CD4-positive, alpha-beta T cell treated with Interleukin-10 for 1 hour (primary cell): ENCODE data around the gene KCNG2.

Source experiments
- DNase-seq: peaks from one replicate; pipeline ENCODE4 v3.0.0-alpha.2; 2020

The KCNG2 gene

GRCh38 chr18:79825913-79826312 lies 28.2 kb downstream of the KCNG2 start:
- DNase-seq, result no peak

- DNase-seq, result no peak
Observed at GRCh38 chr18:79826966-79827365, 29.2 kb downstream of the KCNG2 start.

- no peak for DNase-seq
Observed at GRCh38 chr18:79828258-79828657, 30.5 kb downstream of the KCNG2 start.

GRCh38 chr18:79829136-79829854 lies 31.6 kb downstream of the KCNG2 start:
- DNase-seq, result no peak

- no peak for DNase-seq
Observed at GRCh38 chr18:79832169-79832568, 34.4 kb downstream of the KCNG2 start.

- DNase-seq, result no peak
Observed at GRCh38 chr18:79834834-79835233, 37.1 kb downstream of the KCNG2 start.

- DNase-seq, result no peak
Observed at GRCh38 chr18:79841936-79842335, 44.2 kb downstream of the KCNG2 start.

- no peak for DNase-seq
Observed at GRCh38 chr18:79844999-79845563, 47.3 kb downstream of the KCNG2 start.

- DNase-seq, result no peak
Observed at GRCh38 chr18:79846936-79847557, 49.3 kb downstream of the KCNG2 start.

- DNase-seq, result no peak
Observed at GRCh38 chr18:79847606-79848293, 50.0 kb downstream of the KCNG2 start.

- DNase-seq, result no peak
Observed at GRCh38 chr18:79848294-79848578, 50.5 kb downstream of the KCNG2 start.

- no peak for DNase-seq
Observed at GRCh38 chr18:79848579-79849327, 51.0 kb downstream of the KCNG2 start.

- no peak for DNase-seq
Observed at GRCh38 chr18:79849328-79850207, 51.8 kb downstream of the KCNG2 start.

- DNase-seq, result no peak
Observed at GRCh38 chr18:79850731-79851130, 53.0 kb downstream of the KCNG2 start.

- DNase-seq, result no peak
Observed at GRCh38 chr18:79851489-79851888, 53.8 kb downstream of the KCNG2 start.

GRCh38 chr18:79851950-79852349 lies 54.2 kb downstream of the KCNG2 start:
- DNase-seq, result no peak

- DNase-seq, result no peak
Observed at GRCh38 chr18:79852561-79853302, 55.0 kb downstream of the KCNG2 start.

GRCh38 chr18:79853303-79853992 lies 55.7 kb downstream of the KCNG2 start:
- no peak for DNase-seq

GRCh38 chr18:79853993-79854364 lies 56.2 kb downstream of the KCNG2 start:
- no peak for DNase-seq

- no peak for DNase-seq
Observed at GRCh38 chr18:79855147-79855933, 57.6 kb downstream of the KCNG2 start.
